HG03108 (cell line): ENCODE measurements around the gene WNT10A.
"Not testable (repeated sequence)": the region's sequence is repeated elsewhere in the genome, so short reads cannot be mapped to it uniquely, and the experiment has no call there.

Experiments
- ATAC-seq: cut with Tn5 transposase; IDR thresholded peaks from one replicate; pipeline ENCODE4 v1.9.1; 2021; ENCODE audit warnings: moderate library complexity; ENCODE audit not compliant: unreplicated experiment

The WNT10A gene

DNA sequence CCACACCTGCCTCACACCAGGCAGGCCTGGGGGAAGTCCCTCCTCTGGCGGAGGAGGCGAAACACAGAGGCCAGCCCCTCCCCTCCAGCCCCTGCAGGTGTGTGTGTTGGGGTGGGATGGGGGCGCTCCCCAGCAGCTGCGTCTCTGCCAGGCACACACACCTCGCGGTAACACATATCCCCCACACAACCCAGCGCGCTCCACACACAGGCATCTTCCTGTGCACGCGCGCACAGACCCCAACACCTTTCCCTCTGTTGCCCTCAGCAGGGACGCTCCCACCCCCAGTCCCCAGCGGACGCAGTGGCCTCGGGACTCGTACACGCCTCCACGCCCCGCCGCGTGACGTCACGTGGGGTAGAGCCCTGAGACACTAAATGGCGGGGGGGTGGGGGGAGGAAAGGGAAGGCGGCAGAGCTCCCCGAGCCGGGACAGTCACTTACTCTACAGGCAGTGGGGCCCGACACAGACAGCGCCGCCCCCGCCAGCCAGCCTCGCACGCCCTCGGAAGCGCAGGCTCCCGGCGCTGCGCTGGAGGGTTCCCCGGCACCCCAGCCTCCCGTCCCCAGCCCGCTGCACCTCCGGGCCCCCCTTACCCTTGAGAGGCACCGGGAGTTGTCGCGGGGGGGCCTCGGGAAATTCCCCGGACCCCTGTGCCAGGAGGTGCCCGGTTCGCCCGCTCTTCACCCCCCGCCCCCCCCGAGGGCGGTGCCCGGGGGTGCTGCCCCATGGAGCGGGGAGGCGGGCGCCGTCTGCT lies at the start of gene WNT10A:
Gene WNT10A, plus strand, starts transcription at position 751 of the 757 bp plus-strand sequence. CDS start 144 bp downstream, outside the sequence.
- ATAC-seq = peak; percentile 64

DNA sequence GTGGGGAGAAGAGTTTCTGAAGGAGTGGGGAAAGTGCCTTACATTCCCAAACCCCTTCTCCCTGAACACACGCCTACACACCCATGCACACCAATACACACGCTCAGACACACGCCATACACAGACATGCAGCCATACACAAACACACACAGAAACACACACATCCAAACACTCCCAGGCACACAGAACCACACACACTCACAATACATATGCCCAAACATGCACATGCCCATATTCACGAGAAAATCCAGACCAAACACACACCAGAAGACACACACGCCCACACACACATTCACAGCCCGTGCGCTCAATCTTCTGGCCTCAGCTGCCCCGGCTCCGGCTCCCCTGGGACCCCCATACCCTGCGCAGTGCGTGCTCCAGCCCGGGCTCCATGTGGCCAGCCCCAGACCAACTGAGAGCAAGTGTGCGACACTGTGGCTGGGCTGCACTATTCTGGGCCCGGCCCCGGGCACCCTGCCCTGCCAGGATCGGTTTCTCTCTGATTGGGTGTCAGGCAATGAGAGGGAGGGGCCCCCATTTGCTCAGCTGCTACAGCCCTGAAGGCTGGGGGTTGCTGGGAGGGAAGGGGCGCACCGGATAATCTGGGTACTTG lies 49.2 kb upstream of the WNT10A start, which contains the start of gene PRKAG3:
Gene PRKAG3, minus strand, starts transcription at position 426 of the 613 bp plus-strand sequence.
- ATAC-seq = no peak

DNA sequence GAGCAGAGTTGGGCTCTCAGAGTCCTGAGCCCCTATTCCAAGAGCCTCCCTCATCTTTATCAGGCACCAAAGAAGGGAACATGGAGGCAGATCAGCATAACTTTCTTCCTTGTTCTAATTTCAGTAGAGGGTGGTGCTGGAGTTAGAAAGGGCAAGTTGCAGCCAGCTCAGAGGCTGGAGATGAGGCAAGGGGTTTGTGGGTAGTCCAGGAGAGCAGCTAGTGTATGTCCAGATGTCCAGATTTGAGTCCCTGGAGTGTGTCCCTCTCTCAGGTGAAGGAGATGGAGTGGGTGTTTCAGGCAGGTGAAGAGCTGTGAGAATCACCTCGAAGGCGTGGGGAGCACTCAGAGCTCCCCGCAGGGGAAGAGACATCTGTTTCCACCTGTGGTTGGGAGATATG lies 48.6 kb upstream of the WNT10A start:
- no peak for ATAC-seq

DNA sequence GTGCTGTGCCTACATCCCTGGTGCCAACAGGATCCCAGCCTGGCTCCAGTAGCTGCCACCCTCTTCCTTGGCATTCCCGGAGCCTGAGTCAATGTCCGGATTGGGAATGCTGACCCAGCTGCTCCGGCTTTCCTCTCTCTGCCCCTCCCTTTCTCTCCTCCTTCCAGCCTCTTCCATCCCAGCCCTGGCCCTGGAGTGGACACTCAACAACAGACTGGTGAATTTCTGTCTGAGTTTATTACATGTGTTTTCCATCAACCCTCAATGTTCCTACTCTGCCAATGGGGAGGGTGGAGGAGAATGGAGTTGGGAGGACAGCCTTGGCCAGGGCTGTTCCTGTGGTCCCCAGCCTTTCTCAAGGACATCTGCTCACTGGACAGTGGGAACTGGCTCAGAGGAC lies 48.1 kb upstream of the WNT10A start:
- no peak for ATAC-seq

DNA sequence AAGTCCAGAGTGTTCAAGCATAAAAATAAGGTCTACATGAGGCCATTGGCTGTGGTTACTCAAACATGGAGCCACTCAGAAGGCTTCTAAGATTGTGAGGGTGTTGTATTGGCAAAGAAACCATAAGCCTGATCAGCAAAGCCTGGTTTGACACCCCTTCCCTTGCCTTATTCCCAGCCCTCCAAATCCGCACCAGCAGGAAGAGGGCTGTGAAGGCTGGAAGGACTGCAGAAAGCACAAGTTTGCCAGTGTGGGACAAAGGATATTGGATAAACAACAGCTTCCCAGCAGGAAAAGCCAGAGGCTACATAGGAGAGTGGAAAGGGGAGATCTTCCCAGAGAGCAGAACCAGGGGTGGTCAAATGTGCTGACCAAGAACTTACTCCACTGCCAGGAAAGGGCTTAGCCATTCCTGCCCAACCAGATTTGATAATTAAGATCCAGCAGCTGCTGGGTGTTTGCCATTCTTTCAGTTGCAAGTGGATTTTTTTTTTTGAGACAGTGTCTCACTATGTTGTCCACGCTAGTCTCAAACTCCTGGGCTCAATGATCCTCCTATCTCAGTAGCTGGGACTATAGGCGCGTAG lies 47.5 kb upstream of the WNT10A start:
- ATAC-seq = no peak

DNA sequence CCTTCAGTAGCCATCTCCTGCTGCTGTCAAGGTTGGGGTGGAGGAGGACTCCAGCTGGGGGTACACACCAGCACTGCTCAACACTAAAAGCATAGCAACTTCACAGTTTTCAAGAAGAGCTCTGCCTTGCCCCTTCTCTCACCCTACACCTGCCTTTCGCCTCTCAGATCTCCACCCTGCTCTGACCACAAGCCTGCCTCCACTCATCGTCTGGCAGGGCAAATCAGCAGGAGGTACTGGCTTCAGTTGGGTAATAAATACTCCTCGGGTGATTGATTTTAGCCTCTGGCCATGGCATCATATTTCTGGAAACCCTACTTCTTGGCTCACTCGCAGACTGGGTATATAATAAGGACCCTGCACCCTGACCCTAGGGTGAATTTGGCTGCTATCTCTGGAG lies 46.0 kb upstream of the WNT10A start:
- no peak for ATAC-seq

GRCh38 chr2:218837495-218837894 lies 43.2 kb upstream of the WNT10A start:
- no peak for ATAC-seq

DNA sequence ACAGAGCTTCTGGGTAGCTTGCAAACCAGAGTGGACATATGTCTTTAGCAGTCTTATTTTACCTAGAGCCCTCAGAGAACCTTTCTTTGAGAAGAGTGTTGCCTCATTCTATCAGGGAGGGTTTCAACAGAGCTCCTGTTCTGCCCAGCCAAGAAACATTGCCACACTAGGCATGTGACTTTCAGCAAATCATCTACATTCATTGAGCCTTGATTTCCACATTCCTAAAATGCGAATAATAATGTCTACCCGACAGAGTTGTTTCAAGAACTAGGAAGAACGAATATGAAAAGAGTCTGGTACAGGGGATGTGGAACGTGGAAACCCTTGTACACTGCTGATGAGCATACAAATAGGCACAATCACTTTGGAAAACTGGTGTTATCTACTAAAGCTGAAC lies 41.2 kb upstream of the WNT10A start:
- ATAC-seq = no peak

- ATAC-seq = no peak
Measured at GRCh38 chr2:218839888-218840287, 40.8 kb upstream of the WNT10A start.

- not testable (repeated sequence) for ATAC-seq
Measured at GRCh38 chr2:218844334-218844733, 36.3 kb upstream of the WNT10A start.

- ATAC-seq = not testable (repeated sequence)
Measured at GRCh38 chr2:218846963-218847362, 33.7 kb upstream of the WNT10A start.

DNA sequence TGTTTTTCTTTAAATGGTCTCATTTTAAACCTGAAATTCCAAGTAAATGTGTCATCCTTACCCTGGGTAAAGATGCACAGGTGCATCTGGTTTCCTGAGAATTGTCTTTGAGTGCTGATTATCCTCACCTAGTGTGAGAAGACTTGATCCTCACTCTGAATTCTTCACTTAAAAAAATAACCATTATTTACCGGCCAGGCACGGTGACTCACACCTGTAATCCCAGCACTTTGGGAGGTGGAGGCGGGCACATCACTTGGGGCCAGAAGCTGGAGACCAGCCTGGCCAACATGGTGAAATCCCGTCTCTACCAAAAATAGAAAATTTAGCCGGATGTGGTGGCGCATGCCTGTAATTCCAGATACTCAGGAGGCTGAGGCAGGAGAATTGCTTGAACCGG lies 30.9 kb upstream of the WNT10A start:
- ATAC-seq = no peak

DNA sequence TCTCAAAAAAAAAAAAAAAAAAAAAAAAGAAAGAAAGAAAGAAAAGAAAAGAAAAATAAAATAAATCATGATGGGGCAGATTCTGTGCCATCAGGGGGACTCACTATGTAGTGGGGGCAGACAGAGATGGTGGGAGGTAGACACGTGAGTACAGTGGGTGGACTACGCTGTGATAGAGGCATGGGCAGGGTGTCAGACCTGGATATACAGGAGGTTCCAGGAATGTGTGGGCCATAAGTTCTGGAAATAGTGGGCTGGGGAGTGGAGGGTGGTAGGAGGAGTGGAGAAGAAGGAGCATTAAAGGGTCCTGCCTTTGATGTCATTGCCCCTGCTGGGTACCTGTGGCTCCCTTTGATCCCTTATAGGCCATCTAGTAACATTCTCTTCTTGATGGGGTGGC lies 29.9 kb upstream of the WNT10A start:
- ATAC-seq = no peak

- no peak for ATAC-seq
Measured at GRCh38 chr2:218851286-218851685, 29.4 kb upstream of the WNT10A start.

- no peak for ATAC-seq
Measured at GRCh38 chr2:218852911-218853667, 27.6 kb upstream of the WNT10A start.

DNA sequence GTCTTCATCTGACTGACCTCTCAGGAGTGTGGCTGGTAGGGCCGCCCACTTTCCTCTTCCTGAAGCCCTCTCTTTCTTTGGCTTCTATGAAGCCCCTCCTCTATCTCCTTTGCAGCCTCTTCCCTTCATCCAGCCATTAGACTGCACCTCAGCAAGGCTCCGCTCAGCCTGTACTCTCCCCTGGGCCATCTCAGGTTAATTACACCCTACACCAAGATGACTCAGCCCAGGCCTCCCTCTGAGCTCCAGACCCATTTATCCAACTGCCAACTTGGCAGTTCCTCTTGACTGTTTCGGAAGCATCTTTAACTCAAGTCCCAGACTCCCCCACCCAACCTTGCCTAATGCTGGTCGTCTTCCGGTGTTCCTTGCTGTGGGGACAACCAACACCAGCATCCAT lies 26.9 kb upstream of the WNT10A start:
- ATAC-seq = no peak

- ATAC-seq = no peak
Measured at GRCh38 chr2:218854860-218855259, 25.8 kb upstream of the WNT10A start.

- ATAC-seq = no peak
Measured at GRCh38 chr2:218855305-218856166, 25.1 kb upstream of the WNT10A start.

- ATAC-seq = no peak
Measured at GRCh38 chr2:218856167-218856895, 24.3 kb upstream of the WNT10A start.

DNA sequence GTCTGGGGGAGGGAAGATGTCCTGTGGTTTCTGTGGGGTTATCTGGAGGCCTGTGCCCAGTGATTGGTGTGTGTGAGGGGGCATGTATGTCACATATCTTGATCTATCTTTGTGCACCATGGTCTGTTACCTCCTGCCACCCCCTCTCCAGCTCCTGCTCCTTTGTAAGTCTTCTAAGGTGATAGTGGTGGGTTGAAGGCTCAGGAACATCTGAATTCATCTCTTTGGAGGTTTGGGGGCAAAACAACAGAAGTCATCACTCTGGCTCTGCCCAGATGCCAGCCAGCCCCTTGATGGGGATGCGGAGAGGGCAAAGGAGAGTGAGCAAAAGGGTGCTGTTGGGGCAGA lies 23.8 kb upstream of the WNT10A start:
- no peak for ATAC-seq
